ENCODE data around the gene TPX2. TPM values are rescaled to one million over a fixed set of nuclear protein-coding genes. Genes with fewer than 3 reads are reported as not detected.

TPX2 gene
- total and polyA plus RNA-seq, 10 of the 15 experiments (the other 5 are each of a cell fraction or from before 2014, with no cell fraction given) = 29.7 to 144 (median 89.0) TPM

DNA sequence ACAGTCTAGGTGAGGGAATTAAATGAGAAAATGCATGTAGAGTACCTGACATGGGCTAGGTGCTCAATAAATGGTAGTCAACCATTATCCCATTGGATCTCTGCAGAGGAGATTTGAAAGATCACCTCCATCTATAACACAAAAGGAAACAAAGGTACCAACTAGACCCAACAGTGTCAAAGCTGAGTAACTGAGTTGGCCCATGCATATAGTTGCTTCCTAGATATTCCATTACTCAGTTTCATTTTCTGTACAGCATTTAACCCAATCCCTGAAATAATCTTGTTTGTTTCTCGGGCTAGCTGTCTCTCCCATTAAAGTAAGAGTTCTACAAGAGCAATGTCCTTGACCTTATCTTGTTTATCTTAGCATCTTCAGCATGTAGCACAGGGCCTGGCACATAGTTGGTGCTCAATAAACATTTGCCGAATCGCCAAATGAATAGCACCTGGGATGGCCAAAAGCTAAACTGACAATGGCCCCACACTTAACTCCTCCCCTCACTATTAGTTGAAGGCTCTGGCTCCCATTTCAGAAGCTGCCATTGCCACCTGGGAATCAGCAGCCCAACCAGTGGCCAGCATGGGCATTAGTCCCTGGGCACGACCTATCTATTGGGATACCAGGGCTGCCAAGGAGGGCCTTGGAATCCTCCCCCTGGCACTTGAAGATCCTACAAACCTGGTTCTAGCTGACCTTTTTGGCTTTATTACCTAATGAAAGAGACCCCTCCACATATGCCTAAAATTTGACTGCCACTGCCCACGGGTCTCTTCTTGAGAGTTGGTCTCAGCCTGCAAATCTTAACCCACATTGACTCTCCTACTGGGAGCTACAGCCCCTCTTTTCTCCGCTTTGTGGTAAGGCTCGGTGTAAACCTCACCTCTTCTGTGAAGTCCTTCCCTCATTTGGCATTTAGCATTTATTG, 39.0 kb upstream of the TPX2 start:
- Histone ChIP-seq H2AFZ (ENCODE audit: control insufficient read depth, low read depth, low read length) (no peak overlapping the region), H3K79me2 (ENCODE audit: control insufficient read depth, insufficient read depth, low read length) (peaks cover 38% of the 10 kb centered on the region), H3K9ac (ENCODE audit: control insufficient read depth, insufficient read depth, low read length) (no peak overlapping the region), H3K27ac (ENCODE audit: control insufficient read depth, insufficient read depth) (peak overlapping the region; percentile 60), H4K20me1 (ENCODE audit: control insufficient read depth, insufficient read depth) (0 out of 2 replicates have a peak, but pooled peaks cover 2% of the 10 kb centered on the region), H3K36me3 (ENCODE audit: control insufficient read depth in 2 of 2, insufficient read depth in 2 of 2, low read length in 1 of 2) (peaks cover 7 to 8% of the 10 kb centered on the region in 2 experiments; a peak in 3 of 4 replicates), H3K4me3 (no peak overlapping the region), H3K4me1 (ENCODE audit: control insufficient read depth, insufficient read depth, low read length) (peaks cover 21% of the 10 kb centered on the region), H3K27me3 (replicated peaks in 1 of 2; ENCODE audit: control insufficient read depth in 2 of 2, insufficient read depth in 2 of 2, low read length in 1 of 2) (no peaks in the 10 kb centered on the region), H3K4me2 (ENCODE audit: control insufficient read depth, insufficient read depth) (no peak overlapping the region), H3K9me3 (replicated peaks; ENCODE audit: control insufficient read depth, insufficient read depth, low read length) (no peaks in the 10 kb centered on the region)
- in situ Hi-C loops (cut with MboI) = no loop called here
- BruUV-seq (replicated peaks) = TSS peak; percentile 6
- intact Hi-C loops (cut with micrococcal nuclease; ENCODE audit: unreplicated experiment) = no loop called here
- FAIRE-seq = no peak
- RAD21 ChIA-PET (ENCODE audit: unreplicated experiment) = interaction anchor here (0.8 to 5.3 kb wide), 8 partner anchors 15 to 38 kb away, joined by 3 to 52 read pairs (median 6); partner anchors contain the start of gene BCL2L1
- ATAC-seq = no peak
- 77% methylated on average over 7 of the region's 7 CpGs for WGBS (ENCODE audit: insufficient coverage, insufficient replicate concordance, low lambda C conversion rate, missing lambda C conversion rate)
- POLR2A ChIA-PET = interaction anchor here (0.6 to 5.3 kb wide), 12 partner anchors 9 to 48 kb away, joined by 3 to 25 read pairs (median 4); partner anchors contain the start of gene BCL2L1
- no peak for TF ChIP-seq EED (IDR thresholded peaks at IDR 0.05; ENCODE audit: low read depth)
- TF ChIP-seq, protein P1, sequence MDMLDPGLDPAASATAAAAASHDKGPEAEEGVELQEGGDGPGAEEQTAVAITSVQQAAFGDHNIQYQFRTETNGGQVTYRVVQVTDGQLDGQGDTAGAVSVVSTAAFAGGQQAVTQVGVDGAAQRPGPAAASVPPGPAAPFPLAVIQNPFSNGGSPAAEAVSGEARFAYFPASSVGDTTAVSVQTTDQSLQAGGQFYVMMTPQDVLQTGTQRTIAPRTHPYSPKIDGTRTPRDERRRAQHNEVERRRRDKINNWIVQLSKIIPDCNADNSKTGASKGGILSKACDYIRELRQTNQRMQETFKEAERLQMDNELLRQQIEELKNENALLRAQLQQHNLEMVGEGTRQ (IDR thresholded peaks at IDR 0.05; ENCODE audit: borderline replicate concordance, low read depth, low read length) = no peak
- no peak for TF ChIP-seq CBX3 (IDR thresholded peaks at IDR 0.05; ENCODE audit: borderline replicate concordance, low read depth)
- no peak for TF ChIP-seq KAT2A (conservative IDR thresholded peaks at IDR 0.05; ENCODE audit: control insufficient read depth, low read depth, low read length)
- TF ChIP-seq TCF7 (IDR thresholded peaks at IDR 0.05; ENCODE audit: borderline replicate concordance) = no peak
- TF ChIP-seq NBN (IDR thresholded peaks at IDR 0.05) = no peak
- no peak for TF ChIP-seq RAD21 (IDR thresholded peaks at IDR 0.05; ENCODE audit: insufficient read depth, low read depth, low read length)
- TF ChIP-seq TBL1XR1 (IDR thresholded peaks at IDR 0.05; ENCODE audit: low read depth, low read length) = no peak
- DNase-seq (ENCODE audit: low read depth, low spot score) = no peak
- SMC1A ChIA-PET (ENCODE audit: uncharacterized antibody, unreplicated experiment) = interaction anchor here (0.6 to 4.6 kb wide), 13 partner anchors 8 to 73 kb away, joined by 3 to 56 read pairs (median 6); partner anchors contain the start of gene BCL2L1
- CTCF ChIA-PET = interaction anchor here (0.9 to 25.1 kb wide), 8 partner anchors 9 to 131 kb away, joined by 3 to 254 read pairs (median 6); partner anchors contain the start of gene BCL2L1
